ENCODE results near the gene INO80. TPM values are rescaled to one million over a fixed set of nuclear protein-coding genes. Genes with fewer than 3 reads are reported as not detected.

Gene INO80
- total RNA-seq, 2 donors from 2014 or later: 14.0 to 34.3 TPM

- Histone ChIP-seq H3K4me3 (no peak overlapping the region), H3K27ac (no peak overlapping the region), H3K4me1 (no peaks in the 10 kb centered on the region), H3K9me3 (no peaks in the 10 kb centered on the region), H3K27me3 (no peaks in the 10 kb centered on the region), H3K36me3 (replicated peaks in 1 of 2; ENCODE audit: insufficient read depth in 1 of 2, low read depth in 2 of 2) (peaks cover 21 to 58% of the 10 kb centered on the region in 2 donors)
- 95 to 97% methylated on average over 5 of the region's 5 CpGs for WGBS, 2 donors
- TF ChIP-seq POLR2A (IDR thresholded peaks at IDR 0.05): no peak
- TF ChIP-seq, protein P1, sequence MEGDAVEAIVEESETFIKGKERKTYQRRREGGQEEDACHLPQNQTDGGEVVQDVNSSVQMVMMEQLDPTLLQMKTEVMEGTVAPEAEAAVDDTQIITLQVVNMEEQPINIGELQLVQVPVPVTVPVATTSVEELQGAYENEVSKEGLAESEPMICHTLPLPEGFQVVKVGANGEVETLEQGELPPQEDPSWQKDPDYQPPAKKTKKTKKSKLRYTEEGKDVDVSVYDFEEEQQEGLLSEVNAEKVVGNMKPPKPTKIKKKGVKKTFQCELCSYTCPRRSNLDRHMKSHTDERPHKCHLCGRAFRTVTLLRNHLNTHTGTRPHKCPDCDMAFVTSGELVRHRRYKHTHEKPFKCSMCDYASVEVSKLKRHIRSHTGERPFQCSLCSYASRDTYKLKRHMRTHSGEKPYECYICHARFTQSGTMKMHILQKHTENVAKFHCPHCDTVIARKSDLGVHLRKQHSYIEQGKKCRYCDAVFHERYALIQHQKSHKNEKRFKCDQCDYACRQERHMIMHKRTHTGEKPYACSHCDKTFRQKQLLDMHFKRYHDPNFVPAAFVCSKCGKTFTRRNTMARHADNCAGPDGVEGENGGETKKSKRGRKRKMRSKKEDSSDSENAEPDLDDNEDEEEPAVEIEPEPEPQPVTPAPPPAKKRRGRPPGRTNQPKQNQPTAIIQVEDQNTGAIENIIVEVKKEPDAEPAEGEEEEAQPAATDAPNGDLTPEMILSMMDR (IDR thresholded peaks at IDR 0.05): no peak
- intact Hi-C loops (cut with DNase I): no loop called here
- no peak for ATAC-seq
- DNase-seq: no peak
These were observed 131.7 kb downstream of the INO80 start for GRCh38 chr15:40984406-40984805.

GRCh38 chr15:40982855-40983254 lies 133.2 kb downstream of the INO80 start:
- Histone ChIP-seq H3K9me3 (no peaks in the 10 kb centered on the region), H3K27ac (no peak overlapping the region), H3K4me3 (no peak overlapping the region), H3K4me1 (no peaks in the 10 kb centered on the region), H3K36me3 (replicated peaks in 1 of 2; ENCODE audit: insufficient read depth in 1 of 2, low read depth in 2 of 2) (peaks cover 21 to 66% of the 10 kb centered on the region in 2 donors), H3K27me3 (no peaks in the 10 kb centered on the region)
- 94 to 95% methylated on average over 13 of the region's 13 CpGs for WGBS, 2 donors
- no peak for ATAC-seq
- no peak for DNase-seq
- TF ChIP-seq, protein P1 (IDR thresholded peaks at IDR 0.05): no peak
- TF ChIP-seq POLR2A (IDR thresholded peaks at IDR 0.05): no peak
- intact Hi-C loops (cut with DNase I): no loop called here

DNA sequence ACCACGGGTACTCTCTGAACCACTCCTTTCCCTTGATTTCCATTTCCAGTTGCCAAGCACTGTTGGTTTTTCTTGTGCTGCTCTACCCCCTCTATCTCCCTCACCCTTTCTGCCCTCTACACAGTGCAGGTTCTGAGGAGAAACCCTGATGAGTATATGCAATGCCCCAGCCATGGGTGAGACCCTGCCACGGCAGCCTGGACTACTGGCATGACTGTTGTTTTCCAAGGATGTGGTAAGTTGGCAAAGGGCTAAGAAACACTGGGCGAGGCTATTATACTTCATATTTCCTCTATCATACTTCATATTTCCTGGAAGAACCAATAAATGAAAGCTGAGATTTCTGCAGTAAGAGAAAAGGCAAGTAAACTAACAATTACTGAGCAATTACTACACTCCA lies 134.9 kb downstream of the INO80 start:
- Histone ChIP-seq H3K4me1 (no peaks in the 10 kb centered on the region), H3K27me3 (no peaks in the 10 kb centered on the region), H3K27ac (no peak overlapping the region), H3K36me3 (replicated peaks in 1 of 2; ENCODE audit: insufficient read depth in 1 of 2, low read depth in 2 of 2) (peaks cover 21 to 73% of the 10 kb centered on the region in 2 donors), H3K9me3 (no peaks in the 10 kb centered on the region), H3K4me3 (no peak overlapping the region)
- WGBS, 2 donors: 76 to 77% methylated on average over 3 of the region's 3 CpGs
- ATAC-seq (no peak), DNase-seq (no peak)
- intact Hi-C loops (cut with DNase I): no loop called here
- TF ChIP-seq POLR2A (IDR thresholded peaks at IDR 0.05): no peak
- TF ChIP-seq, protein P1 (IDR thresholded peaks at IDR 0.05): no peak

GRCh38 chr15:40978562-40978961 lies 137.5 kb downstream of the INO80 start:
- WGBS, 2 donors: 99 to 100% methylated on average over 4 of the region's 4 CpGs
- ATAC-seq: no peak
- Histone ChIP-seq H3K4me1 (no peaks in the 10 kb centered on the region), H3K27me3 (no peaks in the 10 kb centered on the region), H3K4me3 (no peak overlapping the region), H3K36me3 (replicated peaks in 1 of 2; ENCODE audit: insufficient read depth in 1 of 2, low read depth in 2 of 2) (peaks cover 7 to 57% of the 10 kb centered on the region in 2 donors), H3K27ac (no peak overlapping the region), H3K9me3 (no peaks in the 10 kb centered on the region)
- no peak for TF ChIP-seq POLR2A (IDR thresholded peaks at IDR 0.05)
- TF ChIP-seq, protein P1 (IDR thresholded peaks at IDR 0.05): no peak
- intact Hi-C loops (cut with DNase I): no loop called here
- no peak for DNase-seq

DNA sequence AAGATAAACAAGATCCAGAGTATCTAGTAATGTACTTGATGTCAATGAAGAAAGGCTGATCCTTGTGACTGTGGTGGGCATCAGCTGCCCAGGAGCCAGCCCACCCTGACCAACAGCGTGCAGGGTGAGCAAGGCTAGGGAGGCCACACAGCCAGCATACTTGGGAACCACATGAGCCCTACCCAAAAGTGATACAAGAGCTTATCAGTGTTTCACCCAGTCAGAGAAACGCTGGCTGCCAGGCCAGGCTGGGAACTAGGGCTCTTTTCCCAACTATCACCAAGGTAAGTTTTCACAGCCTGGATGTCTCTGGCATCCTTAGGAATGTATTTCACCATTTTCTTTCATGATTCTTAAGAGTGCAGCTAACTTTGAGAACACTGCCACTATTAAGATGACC lies 137.9 kb downstream of the INO80 start:
- ATAC-seq: no peak
- peaks cover 7 to 52% of the 10 kb centered on the region in 2 donors for H3K36me3 ChIP-seq (replicated peaks in 1 of 2; ENCODE audit: insufficient read depth in 1 of 2, low read depth in 2 of 2)
- TF ChIP-seq, protein P1 (IDR thresholded peaks at IDR 0.05): no peak
- TF ChIP-seq POLR2A (IDR thresholded peaks at IDR 0.05): no peak
- no peak overlapping the region for H3K27ac ChIP-seq
- H3K4me1 ChIP-seq: no peaks in the 10 kb centered on the region
- H3K27me3 ChIP-seq: no peaks in the 10 kb centered on the region
- 63 to 71% methylated on average over 2 of the region's 2 CpGs for WGBS, 2 donors
- H3K9me3 ChIP-seq: no peaks in the 10 kb centered on the region
- intact Hi-C loops (cut with DNase I): no loop called here
- DNase-seq: no peak
- no peak overlapping the region for H3K4me3 ChIP-seq
